HCT116 (cell line): ENCODE data around the gene RXRA.

Source experiments
- ATF3 ChIP-seq: IDR thresholded peaks from 2 replicates; pipeline ENCODE4 v1.6.1; 2012
- CTCF ChIP-seq, 3 experiments: fragments of 200-600 bp in 1 of 3; sonication (generic) in 1 of 3; IDR thresholded peaks in 2 of 3; conservative IDR thresholded peaks in 1 of 3; 2 replicates each; pipeline ENCODE4 v1.5.1; 2012 to 2017; ENCODE audit warnings: low read depth in 2 of 3, low read length in 2 of 3, antibody characterized with exemption in 1 of 3, borderline replicate concordance in 1 of 3, control low read depth in 1 of 3, mild to moderate bottlenecking in 1 of 3, mixed read lengths in 1 of 3, mixed run types in 1 of 3, moderate library complexity in 1 of 3; ENCODE audit not compliant: insufficient read depth in 1 of 3
- FOSL1 ChIP-seq: IDR thresholded peaks from 2 replicates; pipeline ENCODE4 v1.6.1; 2012; ENCODE audit warnings: low read depth
- POLR2A ChIP-seq: IDR thresholded peaks from 2 replicates; pipeline ENCODE4 v1.7.0; 2011; ENCODE audit warnings: borderline replicate concordance; ENCODE audit not compliant: insufficient read depth, insufficient read length; ENCODE audit errors: extremely low read depth
- POLR2AphosphoS5 ChIP-seq: IDR thresholded peaks from 2 replicates; pipeline ENCODE4 v1.6.1; 2011; ENCODE audit warnings: mild to moderate bottlenecking, low read depth, low read length, moderate library complexity
- RAD21 ChIP-seq: IDR thresholded peaks from 2 replicates; pipeline ENCODE4 v1.6.1; 2012; ENCODE audit warnings: low read depth, mild to moderate bottlenecking
- REST ChIP-seq: IDR thresholded peaks from 2 replicates; pipeline ENCODE4 v1.6.1; 2012; ENCODE audit warnings: low read depth
- TCF7L2 ChIP-seq: IDR thresholded peaks from 2 replicates; pipeline ENCODE4 v1.7.0; 2011; ENCODE audit warnings: borderline replicate concordance, inconsistent platforms; ENCODE audit not compliant: insufficient read depth, insufficient read length; ENCODE audit errors: extremely low read depth

GRCh38 chr9:134418354-134418753 lies 92.1 kb downstream of the RXRA start:
- TF ChIP-seq CTCF (IDR thresholded peaks at IDR 0.05 in 2 of 3, conservative IDR thresholded peaks at IDR 0.05 in 1 of 3; ENCODE audit: borderline replicate concordance in 1 of 3, insufficient read depth in 1 of 3, low read depth in 2 of 3, low read length in 2 of 3) (no peak), RAD21 (no peak), ATF3 (no peak), POLR2AphosphoS5 (no peak), REST (no peak), POLR2A (no peak), TCF7L2 (no peak), FOSL1 (no peak)
